BJ (cell line): ENCODE measurements around the gene INAVA. TPM values are rescaled to one million over a fixed set of nuclear protein-coding genes. Genes with fewer than 3 reads are reported as not detected.

Source experiments
- CTCF ChIA-PET: fragments of 350-600 bp; formaldehyde crosslinking; extraction: SDS; loops from one replicate; lab custom pipeline; 2021; ENCODE audit warnings: antibody characterized with exemption, inconsistent platforms; lab: Yijun Ruan, JAX
- POLR2A ChIA-PET: fragments of 300-600 bp; sonication (Branson Sonifier 250); formaldehyde crosslinking; extraction: SDS; loops from one replicate; lab custom pipeline; 2021; ENCODE audit warnings: antibody characterized with exemption; lab: Charles Lee
- DNase-seq: peaks from one replicate; pipeline ENCODE4 v3.0.0-alpha.2; 2011; ENCODE audit warnings: low read depth
- H3K27me3 ChIP-seq: 2 replicates; pipeline ENCODE4 v1.6.0; 2011; ENCODE audit warnings: low read length; ENCODE audit not compliant: control insufficient read depth, insufficient read depth
- H3K36me3 ChIP-seq: 2 replicates; pipeline ENCODE4 v1.5.1; 2011; ENCODE audit warnings: low read length; ENCODE audit not compliant: control insufficient read depth, insufficient read depth
- H3K4me3 ChIP-seq: 2 replicates; pipeline ENCODE4 v1.5.1; 2011; ENCODE audit warnings: low read depth, mild to moderate bottlenecking, control low read depth, low read length
- CTCF ChIP-seq: IDR thresholded peaks from 2 replicates; pipeline ENCODE4 v1.5.1; 2011; ENCODE audit warnings: low read depth, mild to moderate bottlenecking, control low read depth, inconsistent platforms, low read length, moderate library complexity; ENCODE audit not compliant: insufficient read depth
- polyA plus RNA-seq: library from polyadenylated mRNA; depleted of rRNA; stranded (reverse); fragments of >200 nt; gene quantifications from 2 replicates; pipeline ENCODE4 v1.2.3, GENCODE V29; 2011

The INAVA gene
- polyA plus RNA-seq, 1 experiment, result 0.01 TPM

- DNase-seq, result no peak
- CTCF ChIA-PET, result interaction anchor here (0.6 kb wide), 1 partner anchor 30 kb away, joined by 3 read pairs; no protein-coding TSS in a partner anchor
Measured at GRCh38 chr1:200887036-200887435, 7.7 kb upstream of the INAVA start.

GRCh38 chr1:200887772-200888348 is 6.8 kb upstream of the INAVA start:
- ChIA-PET POLR2A (no interaction called here), CTCF (no interaction called here)
- no peak overlapping the region for H3K4me3 ChIP-seq
- peaks cover 13% of the 10 kb centered on the region for H3K27me3 ChIP-seq
- DNase-seq, result no peak
- H3K36me3 ChIP-seq, result no peaks in the 10 kb centered on the region
- TF ChIP-seq CTCF, result no peak

More at GRCh38 chr1:200887036-200887435, 7.7 kb upstream of the INAVA start:
- H3K4me3 ChIP-seq, result no peak overlapping the region
- POLR2A ChIA-PET, result no interaction called here
- no peak for TF ChIP-seq CTCF
- H3K27me3 ChIP-seq, result peaks cover 8% of the 10 kb centered on the region
- H3K36me3 ChIP-seq, result no peaks in the 10 kb centered on the region

GRCh38 chr1:200888349-200888838 is 6.3 kb upstream of the INAVA start:
- ChIA-PET POLR2A (no interaction called here), CTCF (no interaction called here)
- DNase-seq, result no peak
- Histone ChIP-seq H3K27me3 (peaks cover 13% of the 10 kb centered on the region), H3K4me3 (no peak overlapping the region), H3K36me3 (no peaks in the 10 kb centered on the region)
- TF ChIP-seq CTCF, result no peak

- Histone ChIP-seq H3K4me3 (no peak overlapping the region), H3K36me3 (no peaks in the 10 kb centered on the region), H3K27me3 (peaks cover 13% of the 10 kb centered on the region)
- DNase-seq, result no peak
- no peak for TF ChIP-seq CTCF
- ChIA-PET CTCF (interaction anchor here (1.1 kb wide), 1 partner anchor 82 kb away, joined by 3 read pairs; no protein-coding TSS in a partner anchor), POLR2A (no interaction called here)
Measured at GRCh38 chr1:200889571-200889970, 5.1 kb upstream of the INAVA start.

GRCh38 chr1:200890027-200890426 is 4.7 kb upstream of the INAVA start:
- H3K27me3 ChIP-seq, result peaks cover 14% of the 10 kb centered on the region
- no peak overlapping the region for H3K4me3 ChIP-seq
- CTCF ChIA-PET, result interaction anchor here (0.7 to 1.5 kb wide), 3 partner anchors 42 to 125 kb away, joined by 3 read pairs; no protein-coding TSS in a partner anchor
- POLR2A ChIA-PET, result no interaction called here
- DNase-seq, result no peak
- H3K36me3 ChIP-seq, result no peaks in the 10 kb centered on the region
- TF ChIP-seq CTCF, result no peak
